ENCODE measurements around the gene GRK3.

DNA sequence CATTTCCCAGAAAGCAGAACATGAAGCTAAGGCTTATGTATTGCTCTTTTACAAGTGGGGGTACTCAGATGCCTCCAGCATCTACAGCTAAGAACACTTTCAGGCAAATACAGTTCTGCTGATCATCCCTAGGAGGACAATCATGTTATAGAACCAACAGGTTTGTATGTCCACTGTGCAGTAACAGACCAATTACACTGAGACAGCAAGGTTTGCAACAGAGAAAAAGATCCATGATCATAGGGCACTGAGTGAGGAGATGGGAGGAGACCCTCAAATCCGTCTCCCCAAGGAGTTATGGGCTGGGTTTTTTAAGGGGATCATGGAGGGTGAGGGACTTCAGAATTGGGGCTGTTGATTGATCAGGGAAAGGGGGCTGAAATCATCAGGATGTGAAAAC, 39.1 kb upstream of the GRK3 start:
- TF ChIP-seq POLR2A (IDR thresholded peaks at IDR 0.05) (no peak), CTCF (IDR thresholded peaks at IDR 0.05) (no peak)

Data from Peyer's patch (tissue), 4 donors.